HCT116 (cell line): ENCODE measurements around the gene TBKBP1. TPM values are rescaled to one million over a fixed set of nuclear protein-coding genes. Genes with fewer than 3 reads are reported as not detected.
A peak's percentile ranks its signal among the peaks of the same experiment; 100 is the strongest.

Source experiments
- ATAC-seq: fragments of 200-7000 bp; cut with Tn5 transposase; 2 replicates; pipeline ENCODE4 v1.9.1; 2020; ENCODE audit warnings: mild to moderate bottlenecking, moderate library complexity
- BruUV-seq: library from RNA; stranded (reverse); fragments of 400-500 nt; replicated peaks from 2 replicates; lab custom pipeline; 2021; lab: Mats Ljungman, UMichigan
- CTCF ChIA-PET: fragments of 300-600 bp; sonication (Branson Sonifier 250); formaldehyde crosslinking; loops from one replicate; lab custom pipeline; 2021; ENCODE audit warnings: antibody characterized with exemption; lab: Charles Lee
- POLR2A ChIA-PET: fragments of 300-600, 350-600 bp; sonication (Branson Sonifier 250); formaldehyde crosslinking; loops from one replicate; lab custom pipeline; 2021; ENCODE audit warnings: antibody characterized with exemption; lab: Charles Lee
- RAD21 ChIA-PET, 2 experiments: fragments of 300-600 bp; sonication (Branson Sonifier 250); formaldehyde crosslinking; loops; one replicate each; lab custom pipeline; 2023; ENCODE audit warnings: low total read pairs in 2 of 2; ENCODE audit not compliant: uncharacterized antibody in 2 of 2, unreplicated experiment in 2 of 2, low non-redundant PET in 1 of 2; lab: Charles Lee
- DNase-seq: peaks from one replicate; pipeline ENCODE4 v3.0.0-alpha.2; 2010; ENCODE audit warnings: low read depth, low spot score
- H2AFZ ChIP-seq: fragments of 200-600 bp; shearing (Covaris generic), sonication (generic); 2 replicates; pipeline ENCODE4 v1.6.1; 2017; ENCODE audit warnings: low read depth, mixed run types, mixed read lengths, antibody characterized with exemption, low read length; ENCODE audit not compliant: poor library complexity, severe bottlenecking
- H3K27ac ChIP-seq: 2 replicates; pipeline ENCODE4 v1.5.1; 2012; ENCODE audit warnings: low read depth, low read length
- H3K27me3 ChIP-seq: fragments of 200-600 bp; sonication (generic); 2 replicates; pipeline ENCODE4 v1.6.1; 2016; ENCODE audit warnings: mixed run types, low read length, mixed read lengths; ENCODE audit not compliant: insufficient read depth
- H3K36me3 ChIP-seq, 2 experiments: fragments of 200-500 bp in 1 of 2; fragments of 200-600 bp in 1 of 2; sonication (Bioruptor generic) in 1 of 2; sonication (generic) in 1 of 2; 2 replicates each; pipeline versions ENCODE4 v1.5.1 to v1.6.1; 2014 to 2016; ENCODE audit warnings: low read length in 2 of 2, inconsistent platforms in 1 of 2, mixed read lengths in 1 of 2, mixed run types in 1 of 2; ENCODE audit not compliant: insufficient read depth in 2 of 2, control insufficient read depth in 1 of 2
- H3K4me1 ChIP-seq, 2 experiments: fragments of 200-600 bp in 1 of 2; sonication (generic) in 1 of 2; 2 replicates each; pipeline versions ENCODE4 v1.5.1 to v1.6.1; 2012 to 2017; ENCODE audit warnings: low read length in 2 of 2, inconsistent platforms in 1 of 2, mild to moderate bottlenecking in 1 of 2, mixed read lengths in 1 of 2, mixed run types in 1 of 2, moderate library complexity in 1 of 2; ENCODE audit not compliant: insufficient read depth in 2 of 2, control insufficient read depth in 1 of 2
- H3K4me2 ChIP-seq: fragments of 200-600 bp; sonication (generic); 2 replicates; pipeline ENCODE4 v1.6.1; 2017; ENCODE audit warnings: mixed run types, low read length, mixed read lengths
- H3K4me3 ChIP-seq, 2 experiments: fragments of 200-600 bp in 1 of 2; sonication (generic) in 1 of 2; replicated peaks in 1 of 2; 2 replicates each; pipeline ENCODE4 v1.5.1; 2011 to 2016; ENCODE audit warnings: low read length in 2 of 2, control low read depth in 1 of 2, low read depth in 1 of 2, mild to moderate bottlenecking in 1 of 2, mixed read lengths in 1 of 2, mixed run types in 1 of 2
- H3K79me2 ChIP-seq: fragments of 200-600 bp; sonication (generic); 2 replicates; pipeline ENCODE4 v1.6.1; 2017; ENCODE audit warnings: mild to moderate bottlenecking, mixed run types, low read length, moderate library complexity, mixed read lengths; ENCODE audit not compliant: insufficient read depth
- H3K9ac ChIP-seq: fragments of 200-600 bp; sonication (generic); 2 replicates; pipeline ENCODE4 v1.6.1; 2016; ENCODE audit warnings: low read length, mixed read lengths
- H3K9me2 ChIP-seq: fragments of 200-600 bp; sonication (generic), shearing (Covaris generic); 2 replicates; pipeline ENCODE4 v1.6.1; 2017; ENCODE audit warnings: mixed run types, mild to moderate bottlenecking, moderate library complexity; ENCODE audit not compliant: insufficient read depth
- H3K9me3 ChIP-seq, 2 experiments: fragments of 200-500 bp in 1 of 2; fragments of 200-600 bp in 1 of 2; sonication (Bioruptor generic) in 1 of 2; sonication (generic) in 1 of 2; 2 replicates each; pipeline ENCODE4 v1.6.1; 2014 to 2017; ENCODE audit warnings: low read length in 2 of 2, mixed read lengths in 2 of 2, inconsistent platforms in 1 of 2, low read depth in 1 of 2, mild to moderate bottlenecking in 1 of 2, mixed run types in 1 of 2, moderate library complexity in 1 of 2; ENCODE audit not compliant: control insufficient read depth in 1 of 2, insufficient read depth in 1 of 2
- H4K20me1 ChIP-seq: fragments of 200-600 bp; sonication (generic), shearing (Covaris generic); 2 replicates; pipeline ENCODE4 v1.6.1; 2017; ENCODE audit warnings: mixed run types, mild to moderate bottlenecking, moderate library complexity; ENCODE audit not compliant: insufficient read depth
- ATF3 ChIP-seq: IDR thresholded peaks from 2 replicates; pipeline ENCODE4 v1.6.1; 2012
- CBX3 ChIP-seq: IDR thresholded peaks from 2 replicates; pipeline ENCODE4 v1.6.1; 2012; ENCODE audit warnings: low read depth
- CTCF ChIP-seq, 3 experiments: fragments of 200-600 bp in 1 of 3; sonication (generic) in 1 of 3; IDR thresholded peaks in 2 of 3; conservative IDR thresholded peaks in 1 of 3; 2 replicates each; pipeline ENCODE4 v1.5.1; 2012 to 2017; ENCODE audit warnings: low read depth in 2 of 3, low read length in 2 of 3, antibody characterized with exemption in 1 of 3, borderline replicate concordance in 1 of 3, control low read depth in 1 of 3, mild to moderate bottlenecking in 1 of 3, mixed read lengths in 1 of 3, mixed run types in 1 of 3, moderate library complexity in 1 of 3; ENCODE audit not compliant: insufficient read depth in 1 of 3
- ELF1 ChIP-seq: IDR thresholded peaks from 2 replicates; pipeline ENCODE4 v1.6.1; 2012; ENCODE audit warnings: low read depth, borderline replicate concordance
- EZH2 ChIP-seq: fragments of 200-600 bp; sonication (generic); IDR thresholded peaks from 2 replicates; pipeline ENCODE4 v1.6.1; 2017; ENCODE audit warnings: antibody characterized with exemption, mixed run types
- FOSL1 ChIP-seq: IDR thresholded peaks from 2 replicates; pipeline ENCODE4 v1.6.1; 2012; ENCODE audit warnings: low read depth
- JUND ChIP-seq: IDR thresholded peaks from 2 replicates; pipeline ENCODE4 v1.6.1; 2012
- MAX ChIP-seq: IDR thresholded peaks from 2 replicates; pipeline ENCODE4 v1.6.1; 2012
- SP1 ChIP-seq: IDR thresholded peaks from 2 replicates; pipeline ENCODE4 v1.6.1; 2012; ENCODE audit warnings: low read depth
- ZFX ChIP-seq: fragments of 450-650 bp; IDR thresholded peaks from 2 replicates; pipeline ENCODE4 v1.6.1; 2017
- ZNF274 ChIP-seq: fragments of 200-500 bp; sonication (Bioruptor generic); IDR thresholded peaks from 2 replicates; pipeline ENCODE4 v1.6.1; 2014; ENCODE audit warnings: mild to moderate bottlenecking, low read depth, low read length, inconsistent platforms
- intact Hi-C: fragments of 100-400 bp; cut with micrococcal nuclease; formaldehyde crosslinking; loops from 2 replicates; pipeline ENCODE4 v1.10.0; 2022
- total RNA-seq: library from RNA; stranded (reverse); gene quantifications from one replicate; pipeline ENCODE4 v1.2.1, GENCODE V29; 2021; ENCODE audit not compliant: unreplicated experiment
- TF ChIP-seq, protein P1 (sequence below): IDR thresholded peaks from 2 replicates; pipeline ENCODE4 v1.6.1; 2012; ENCODE audit warnings: low read depth

The TBKBP1 gene
- total RNA-seq, 1 experiment from 2014 or later = 12.4 TPM

DNA sequence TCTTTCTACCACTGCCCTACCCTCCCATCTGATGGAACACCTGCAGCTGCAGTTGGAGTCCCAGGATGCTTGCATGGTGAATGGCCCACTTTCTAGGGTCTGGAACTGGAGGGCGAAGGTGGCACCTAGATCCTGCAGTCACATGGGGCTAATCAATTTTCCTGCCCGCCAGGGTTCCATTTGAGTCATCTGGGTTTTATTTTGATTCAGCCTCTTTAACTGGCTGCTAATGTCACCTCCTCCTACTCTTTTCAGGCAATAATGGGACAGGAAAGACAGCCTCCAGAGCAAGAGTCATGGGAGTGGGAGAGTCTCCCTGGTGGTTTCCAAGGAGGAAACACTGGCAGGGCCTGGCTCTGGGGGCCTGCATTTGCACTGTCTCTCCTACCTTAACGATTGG, 3.8 kb upstream of the TBKBP1 start:
- BruUV-seq = no TSS peak
- H3K36me3 ChIP-seq = peaks cover 5 to 6% of the 10 kb centered on the region in 2 experiments; a peak in 3 of 4 replicates
- DNase-seq (no peak), ATAC-seq (no peak)
- H4K20me1 ChIP-seq = peaks cover 3% of the 10 kb centered on the region; the same call in 1 of the 2 replicates
- RAD21 ChIA-PET = no interaction called here
- no peaks in the 10 kb centered on the region for H3K9me3 ChIP-seq
- no peak overlapping the region for H3K4me3 ChIP-seq
- no peak overlapping the region for H2AFZ ChIP-seq
- no peaks in the 10 kb centered on the region for H3K27me3 ChIP-seq
- no peak overlapping the region for H3K27ac ChIP-seq
- intact Hi-C loops = no loop called here
- H3K79me2 ChIP-seq = no peaks in the 10 kb centered on the region
- H3K4me1 ChIP-seq = peaks cover 24 to 48% of the 10 kb centered on the region in 2 experiments
- POLR2A ChIA-PET = no interaction called here
- H3K9me2 ChIP-seq = no peaks in the 10 kb centered on the region
- CTCF ChIA-PET = no interaction called here
- TF ChIP-seq CTCF (IDR thresholded peaks at IDR 0.05 in 2 of 3, conservative IDR thresholded peaks at IDR 0.05 in 1 of 3; ENCODE audit: borderline replicate concordance in 1 of 3, insufficient read depth in 1 of 3, low read depth in 2 of 3, low read length in 2 of 3) (no peak), ATF3 (no peak), CBX3 (no peak), MAX (no peak), FOSL1 (no peak), SP1 (no peak), JUND (no peak), EZH2 (no peak), ELF1 (no peak), ZNF274 (no peak), ZFX (no peak)
- TF ChIP-seq, protein P1, sequence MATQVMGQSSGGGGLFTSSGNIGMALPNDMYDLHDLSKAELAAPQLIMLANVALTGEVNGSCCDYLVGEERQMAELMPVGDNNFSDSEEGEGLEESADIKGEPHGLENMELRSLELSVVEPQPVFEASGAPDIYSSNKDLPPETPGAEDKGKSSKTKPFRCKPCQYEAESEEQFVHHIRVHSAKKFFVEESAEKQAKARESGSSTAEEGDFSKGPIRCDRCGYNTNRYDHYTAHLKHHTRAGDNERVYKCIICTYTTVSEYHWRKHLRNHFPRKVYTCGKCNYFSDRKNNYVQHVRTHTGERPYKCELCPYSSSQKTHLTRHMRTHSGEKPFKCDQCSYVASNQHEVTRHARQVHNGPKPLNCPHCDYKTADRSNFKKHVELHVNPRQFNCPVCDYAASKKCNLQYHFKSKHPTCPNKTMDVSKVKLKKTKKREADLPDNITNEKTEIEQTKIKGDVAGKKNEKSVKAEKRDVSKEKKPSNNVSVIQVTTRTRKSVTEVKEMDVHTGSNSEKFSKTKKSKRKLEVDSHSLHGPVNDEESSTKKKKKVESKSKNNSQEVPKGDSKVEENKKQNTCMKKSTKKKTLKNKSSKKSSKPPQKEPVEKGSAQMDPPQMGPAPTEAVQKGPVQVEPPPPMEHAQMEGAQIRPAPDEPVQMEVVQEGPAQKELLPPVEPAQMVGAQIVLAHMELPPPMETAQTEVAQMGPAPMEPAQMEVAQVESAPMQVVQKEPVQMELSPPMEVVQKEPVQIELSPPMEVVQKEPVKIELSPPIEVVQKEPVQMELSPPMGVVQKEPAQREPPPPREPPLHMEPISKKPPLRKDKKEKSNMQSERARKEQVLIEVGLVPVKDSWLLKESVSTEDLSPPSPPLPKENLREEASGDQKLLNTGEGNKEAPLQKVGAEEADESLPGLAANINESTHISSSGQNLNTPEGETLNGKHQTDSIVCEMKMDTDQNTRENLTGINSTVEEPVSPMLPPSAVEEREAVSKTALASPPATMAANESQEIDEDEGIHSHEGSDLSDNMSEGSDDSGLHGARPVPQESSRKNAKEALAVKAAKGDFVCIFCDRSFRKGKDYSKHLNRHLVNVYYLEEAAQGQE = no peak
- peak overlapping the region; percentile 4; the same call in 1 of the 2 replicates for H3K4me2 ChIP-seq
- no peak overlapping the region for H3K9ac ChIP-seq
